MM.1S (cell line): ENCODE results near the gene R3HDM2.

Source experiments
- DNase-seq: peaks from one replicate; pipeline ENCODE4 v3.0.0-alpha.2; 2015
- H2AFZ ChIP-seq: fragments of 300-600 bp; sonication (generic); 2 replicates; pipeline ENCODE4 v1.6.0; 2016; ENCODE audit warnings: antibody characterized with exemption, low read length
- H3F3A ChIP-seq: fragments of 300-600 bp; sonication (generic); 2 replicates; pipeline ENCODE4 v1.6.1; 2016; ENCODE audit warnings: mild to moderate bottlenecking, antibody characterized with exemption, low read length, moderate library complexity, mixed read lengths; ENCODE audit not compliant: insufficient read depth
- H3K27ac ChIP-seq: fragments of 300-600 bp; sonication (generic); 2 replicates; pipeline ENCODE4 v1.5.1; 2016; ENCODE audit warnings: mild to moderate bottlenecking, low read length
- H3K27me3 ChIP-seq: fragments of 300-600 bp; sonication (generic); replicated peaks from 2 replicates; pipeline ENCODE4 v1.6.0; 2016; ENCODE audit warnings: low read length; ENCODE audit not compliant: insufficient read depth
- H3K36me3 ChIP-seq: fragments of 300-600 bp; sonication (generic); replicated peaks from 2 replicates; pipeline ENCODE4 v1.6.1; 2016; ENCODE audit warnings: mild to moderate bottlenecking, low read length, mixed read lengths; ENCODE audit not compliant: insufficient read depth
- H3K4me1 ChIP-seq: fragments of 300-600 bp; sonication (generic); 2 replicates; pipeline ENCODE4 v1.6.1; 2016; ENCODE audit warnings: low read length, mixed read lengths
- H3K4me2 ChIP-seq: fragments of 300-600 bp; sonication (generic); 2 replicates; pipeline ENCODE4 v1.6.0; 2016; ENCODE audit warnings: low read depth, low read length
- H3K4me3 ChIP-seq: fragments of 300-600 bp; sonication (generic); 2 replicates; pipeline ENCODE4 v1.5.1; 2016; ENCODE audit warnings: low read length, mixed read lengths
- H3K79me2 ChIP-seq: fragments of 300-600 bp; sonication (generic); 2 replicates; pipeline ENCODE4 v1.6.1; 2016; ENCODE audit warnings: mixed run types, low read length, mixed read lengths
- H3K9ac ChIP-seq: fragments of 300-600 bp; sonication (generic); 2 replicates; pipeline ENCODE4 v1.6.1; 2016; ENCODE audit warnings: low read length, mixed read lengths
- H3K9me2 ChIP-seq: fragments of 300-600 bp; sonication (generic); replicated peaks from 2 replicates; pipeline ENCODE4 v1.6.1; 2016; ENCODE audit warnings: mild to moderate bottlenecking, low read length, mixed read lengths; ENCODE audit not compliant: insufficient read depth
- H3K9me3 ChIP-seq: fragments of 300-600 bp; sonication (generic); replicated peaks from 2 replicates; pipeline ENCODE4 v1.6.1; 2016; ENCODE audit warnings: mild to moderate bottlenecking, low read length, mixed read lengths; ENCODE audit not compliant: insufficient read depth
- H4K20me1 ChIP-seq: fragments of 300-600 bp; sonication (generic); 2 replicates; pipeline ENCODE4 v1.6.1; 2016; ENCODE audit warnings: mild to moderate bottlenecking, low read length, moderate library complexity, mixed read lengths; ENCODE audit not compliant: insufficient read depth
- EZH2 ChIP-seq: fragments of 300-600 bp; sonication (generic); optimal IDR thresholded peaks from 2 replicates; pipeline ENCODE3; 2017; ENCODE audit warnings: low read depth, mild to moderate bottlenecking, antibody characterized with exemption, low read length, mixed read lengths
- EZH2phosphoT487 ChIP-seq: fragments of 300-600 bp; sonication (generic); IDR thresholded peaks from 2 replicates; pipeline ENCODE4 v1.6.1; 2018; ENCODE audit warnings: antibody characterized with exemption, low read length
- TF ChIP-seq, protein P1 (sequence below): fragments of 300-600 bp; sonication (generic); IDR thresholded peaks from 2 replicates; pipeline ENCODE4 v1.5.1; 2016; ENCODE audit warnings: antibody characterized with exemption, low read length, mixed read lengths

R3HDM2 gene

DNA sequence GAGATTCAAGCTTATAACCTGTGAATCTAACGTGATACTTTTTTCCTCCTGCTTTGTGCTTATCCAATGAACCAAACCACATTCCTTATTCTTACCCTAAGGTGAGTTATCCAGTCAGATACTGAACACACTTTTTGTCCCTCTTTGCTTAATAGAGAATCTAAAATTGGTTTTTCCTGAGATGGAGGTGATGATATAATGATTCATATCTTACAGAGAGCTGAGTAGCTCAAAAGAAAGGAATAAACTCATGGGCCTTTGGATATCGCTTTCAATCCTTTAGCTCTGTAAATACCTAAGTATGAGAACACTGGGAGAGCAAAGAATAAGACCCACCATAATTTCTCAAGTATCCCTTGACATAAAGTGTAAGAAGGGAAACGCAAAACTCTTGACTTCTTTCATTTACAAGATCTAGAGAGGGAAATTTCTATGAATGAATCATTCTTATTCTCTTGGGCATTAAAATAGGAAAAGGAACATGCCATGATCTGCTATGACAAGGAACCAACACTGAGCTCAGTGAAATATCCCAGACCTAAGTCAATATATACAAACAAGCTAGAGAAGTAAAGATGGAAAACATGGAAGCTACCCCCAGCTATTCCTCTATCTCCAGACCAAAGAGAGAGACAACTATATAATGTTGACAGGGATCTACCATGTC is 98.1 kb downstream of the R3HDM2 start:
- Histone ChIP-seq H3K9me2 (no peaks in the 10 kb centered on the region), H3F3A (no peaks in the 10 kb centered on the region), H3K4me2 (no peak overlapping the region), H3K79me2 (no peaks in the 10 kb centered on the region), H3K9ac (no peak overlapping the region), H3K27ac (no peak overlapping the region), H4K20me1 (no peaks in the 10 kb centered on the region), H3K36me3 (no peaks in the 10 kb centered on the region), H3K9me3 (no peaks in the 10 kb centered on the region), H2AFZ (no peak overlapping the region), H3K4me3 (no peak overlapping the region), H3K4me1 (no peaks in the 10 kb centered on the region), H3K27me3 (no peaks in the 10 kb centered on the region)
- TF ChIP-seq EZH2phosphoT487 = no peak
- TF ChIP-seq, protein P1, sequence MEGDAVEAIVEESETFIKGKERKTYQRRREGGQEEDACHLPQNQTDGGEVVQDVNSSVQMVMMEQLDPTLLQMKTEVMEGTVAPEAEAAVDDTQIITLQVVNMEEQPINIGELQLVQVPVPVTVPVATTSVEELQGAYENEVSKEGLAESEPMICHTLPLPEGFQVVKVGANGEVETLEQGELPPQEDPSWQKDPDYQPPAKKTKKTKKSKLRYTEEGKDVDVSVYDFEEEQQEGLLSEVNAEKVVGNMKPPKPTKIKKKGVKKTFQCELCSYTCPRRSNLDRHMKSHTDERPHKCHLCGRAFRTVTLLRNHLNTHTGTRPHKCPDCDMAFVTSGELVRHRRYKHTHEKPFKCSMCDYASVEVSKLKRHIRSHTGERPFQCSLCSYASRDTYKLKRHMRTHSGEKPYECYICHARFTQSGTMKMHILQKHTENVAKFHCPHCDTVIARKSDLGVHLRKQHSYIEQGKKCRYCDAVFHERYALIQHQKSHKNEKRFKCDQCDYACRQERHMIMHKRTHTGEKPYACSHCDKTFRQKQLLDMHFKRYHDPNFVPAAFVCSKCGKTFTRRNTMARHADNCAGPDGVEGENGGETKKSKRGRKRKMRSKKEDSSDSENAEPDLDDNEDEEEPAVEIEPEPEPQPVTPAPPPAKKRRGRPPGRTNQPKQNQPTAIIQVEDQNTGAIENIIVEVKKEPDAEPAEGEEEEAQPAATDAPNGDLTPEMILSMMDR = no peak
- no peak for TF ChIP-seq EZH2
- no peak for DNase-seq

DNA sequence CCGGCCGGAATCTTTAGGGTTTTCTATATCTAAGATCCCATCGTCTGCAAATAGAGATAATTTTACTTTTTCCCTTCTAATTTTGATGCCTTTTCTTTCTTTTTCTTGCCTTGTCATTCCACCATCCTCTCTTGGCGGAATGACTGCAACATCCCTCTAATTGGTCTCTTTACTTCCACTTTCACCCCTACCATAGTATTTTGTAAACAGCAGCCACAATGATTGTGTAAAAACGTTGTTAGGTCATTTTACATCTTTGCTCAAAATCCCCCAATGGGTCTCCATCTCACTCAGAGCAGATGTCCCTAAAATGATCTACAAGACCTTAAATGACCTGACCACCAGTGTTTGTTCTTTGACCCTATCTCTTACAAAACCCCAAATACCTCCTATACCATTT is 99.9 kb downstream of the R3HDM2 start:
- H3F3A ChIP-seq = no peaks in the 10 kb centered on the region
- no peak overlapping the region for H2AFZ ChIP-seq
- TF ChIP-seq EZH2 (no peak), EZH2phosphoT487 (no peak)
- TF ChIP-seq, protein P1 = no peak
- no peak for DNase-seq
- H3K27me3 ChIP-seq = no peaks in the 10 kb centered on the region
- no peak overlapping the region for H3K4me3 ChIP-seq
- no peaks in the 10 kb centered on the region for H3K79me2 ChIP-seq
- no peaks in the 10 kb centered on the region for H3K36me3 ChIP-seq
- H3K4me1 ChIP-seq = no peaks in the 10 kb centered on the region
- no peaks in the 10 kb centered on the region for H4K20me1 ChIP-seq
- H3K9me2 ChIP-seq = no peaks in the 10 kb centered on the region
- H3K27ac ChIP-seq = no peak overlapping the region
- H3K4me2 ChIP-seq = no peak overlapping the region
- no peak overlapping the region for H3K9ac ChIP-seq
- no peaks in the 10 kb centered on the region for H3K9me3 ChIP-seq

DNA sequence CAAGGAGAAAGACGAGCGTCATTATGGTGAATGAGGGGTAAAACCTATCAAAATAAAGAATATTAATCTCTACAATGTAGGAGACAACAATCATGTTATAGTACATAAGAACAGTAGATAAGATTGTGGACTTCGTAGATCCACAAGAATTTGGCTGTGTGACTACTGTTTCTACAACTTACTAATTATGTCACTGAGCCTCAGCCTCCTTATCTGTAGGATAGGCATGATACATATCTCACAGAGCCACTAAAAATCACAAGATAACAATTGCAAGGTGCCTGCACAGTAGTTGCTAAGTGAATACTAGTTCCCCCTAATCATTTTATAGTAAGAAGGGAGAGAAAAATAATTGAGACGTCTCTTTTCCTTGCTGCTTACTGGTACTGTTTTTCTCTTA is 101.6 kb downstream of the R3HDM2 start:
- Histone ChIP-seq H4K20me1 (no peaks in the 10 kb centered on the region), H3K27ac (no peak overlapping the region), H3K9me3 (no peaks in the 10 kb centered on the region), H3K9ac (no peak overlapping the region), H3K36me3 (no peaks in the 10 kb centered on the region), H3K9me2 (no peaks in the 10 kb centered on the region), H3K4me1 (no peaks in the 10 kb centered on the region), H3K79me2 (no peaks in the 10 kb centered on the region), H3K4me2 (no peak overlapping the region), H3K27me3 (no peaks in the 10 kb centered on the region), H3K4me3 (no peak overlapping the region), H2AFZ (no peak overlapping the region), H3F3A (no peaks in the 10 kb centered on the region)
- TF ChIP-seq EZH2phosphoT487 = no peak
- no peak for TF ChIP-seq EZH2
- TF ChIP-seq, protein P1 = no peak
- no peak for DNase-seq
